HG02981 (cell line): Measurements from ENCODE around the gene LUZP1.
A peak's percentile ranks its signal among the peaks of the same experiment; 100 is the strongest.
"Not testable (repeated sequence)": the region's sequence is repeated elsewhere in the genome, so short reads cannot be mapped to it uniquely, and the experiment has no call there.

ENCODE experiments used
- ATAC-seq: cut with Tn5 transposase; IDR thresholded peaks from one replicate; pipeline ENCODE4 v1.9.1; 2021; ENCODE audit warnings: mild to moderate bottlenecking, moderate library complexity; ENCODE audit not compliant: unreplicated experiment

The LUZP1 gene

GRCh38 chr1:23168445-23169194, at the start of gene LUZP1:
TSS of gene LUZP1 (minus strand) at chr1:23168856.
- peak; percentile 62 for ATAC-seq

- ATAC-seq = no peak
Measured at GRCh38 chr1:23217421-23218115, 48.9 kb upstream of the LUZP1 start, which contains the start of gene HTR1D. TSS of gene HTR1D (minus strand) at chr1:23217502. CDS start at chr1:23194219, 23,283 bp downstream.

GRCh38 chr1:23216771-23217420, 48.2 kb upstream of the LUZP1 start:
- ATAC-seq = no peak

- ATAC-seq = no peak
Measured at GRCh38 chr1:23215751-23216449, 47.2 kb upstream of the LUZP1 start.

- no peak for ATAC-seq
Measured at GRCh38 chr1:23215291-23215690, 46.6 kb upstream of the LUZP1 start.

GRCh38 chr1:23214640-23215039, 46.0 kb upstream of the LUZP1 start:
- ATAC-seq = no peak

- no peak for ATAC-seq
Measured at GRCh38 chr1:23211955-23212354, 43.3 kb upstream of the LUZP1 start.

GRCh38 chr1:23210963-23211362, 42.3 kb upstream of the LUZP1 start:
- no peak for ATAC-seq

GRCh38 chr1:23210351-23210785, 41.7 kb upstream of the LUZP1 start:
- no peak for ATAC-seq

- no peak for ATAC-seq
Measured at GRCh38 chr1:23209770-23210169, 41.1 kb upstream of the LUZP1 start.

GRCh38 chr1:23208527-23208926, 39.9 kb upstream of the LUZP1 start:
- ATAC-seq = no peak

- ATAC-seq = not testable (repeated sequence)
Measured at GRCh38 chr1:23207733-23208132, 39.1 kb upstream of the LUZP1 start.

GRCh38 chr1:23202263-23202749, 33.6 kb upstream of the LUZP1 start:
- ATAC-seq = no peak

GRCh38 chr1:23200883-23201282, 32.2 kb upstream of the LUZP1 start:
- no peak for ATAC-seq

GRCh38 chr1:23198373-23198772, 29.7 kb upstream of the LUZP1 start:
- ATAC-seq = no peak

GRCh38 chr1:23196627-23197328, 28.1 kb upstream of the LUZP1 start:
- ATAC-seq = no peak

GRCh38 chr1:23194119-23194984, 25.7 kb upstream of the LUZP1 start:
- ATAC-seq = no peak

GRCh38 chr1:23193391-23194118, 24.9 kb upstream of the LUZP1 start:
- no peak for ATAC-seq

GRCh38 chr1:23191199-23191598, 22.5 kb upstream of the LUZP1 start:
- no peak for ATAC-seq
